ENCODE measurements around the gene ENTR1. TPM values are rescaled to one million over a fixed set of nuclear protein-coding genes. Genes with fewer than 3 reads are reported as not detected.

ENTR1 gene
- total and polyA plus RNA-seq, 4 donors, result 25.5 to 48.4 (median 37.7) TPM

GRCh38 chr9:136353088-136353487 is 57.3 kb downstream of the ENTR1 start:
- no peak overlapping the region for H3K4me3 ChIP-seq
- ATAC-seq (ENCODE audit: insufficient read depth, low FRiP score), result no peak
- TF ChIP-seq CTCF (IDR thresholded peaks at IDR 0.05; ENCODE audit: control extremely low read depth, extremely low read depth), result no peak
- H3K27me3 ChIP-seq (ENCODE audit: control insufficient read depth in 3 of 3, insufficient read depth in 3 of 3, low read length in 2 of 3), result no peaks in the 10 kb centered on the region
- H3K27ac ChIP-seq (ENCODE audit: low read depth in 1 of 2, low read length in 1 of 2), result peak overlapping the region in 1 of 2 donors; percentile 85
- DNase-seq, result no peak
- H3K9ac ChIP-seq (ENCODE audit: insufficient read depth in 1 of 2, low read length in 2 of 2), result no peak overlapping the region
- H3K4me1 ChIP-seq (ENCODE audit: control insufficient read depth in 5 of 5, insufficient read depth in 5 of 5, low read length in 5 of 5), result peaks cover 0 to 20% (median 4%) of the 10 kb centered on the region in 5 donors
- H3K9me3 ChIP-seq (ENCODE audit: control insufficient read depth in 4 of 4, insufficient read depth in 3 of 4, low read length in 3 of 4), result no peaks in the 10 kb centered on the region
- 73 to 85% methylated on average over 11 of the region's 11 CpGs for WGBS, 2 donors
- H3K36me3 ChIP-seq (ENCODE audit: control insufficient read depth in 4 of 4, insufficient read depth in 4 of 4, low read length in 4 of 4), result peaks cover 0 to 26% (median 0%) of the 10 kb centered on the region in 4 donors

- Histone ChIP-seq H3K4me3 (no peak overlapping the region), H3K4me1 (ENCODE audit: control insufficient read depth in 5 of 5, insufficient read depth in 5 of 5, low read length in 5 of 5) (peaks cover 0 to 23% (median 4%) of the 10 kb centered on the region in 5 donors), H3K27ac (ENCODE audit: low read depth in 1 of 2, low read length in 1 of 2) (peak overlapping the region in 1 of 2 donors; percentile 0), H3K27me3 (ENCODE audit: control insufficient read depth in 3 of 3, insufficient read depth in 3 of 3, low read length in 2 of 3) (no peaks in the 10 kb centered on the region), H3K9ac (ENCODE audit: insufficient read depth in 1 of 2, low read length in 2 of 2) (no peak overlapping the region), H3K36me3 (ENCODE audit: control insufficient read depth in 4 of 4, insufficient read depth in 4 of 4, low read length in 4 of 4) (peaks cover 0 to 21% (median 0%) of the 10 kb centered on the region in 4 donors), H3K9me3 (ENCODE audit: control insufficient read depth in 4 of 4, insufficient read depth in 3 of 4, low read length in 3 of 4) (no peaks in the 10 kb centered on the region)
- no peak for TF ChIP-seq CTCF (IDR thresholded peaks at IDR 0.05; ENCODE audit: control extremely low read depth, extremely low read depth)
- DNase-seq (peak; percentile 66 to 84 (median 84)), ATAC-seq (ENCODE audit: insufficient read depth, low FRiP score) (no peak)
- WGBS, 2 donors, result 68 to 86% methylated on average over 16 of the region's 16 CpGs
Observed at GRCh38 chr9:136352682-136353081, 57.7 kb downstream of the ENTR1 start.

Other genes with a start within 250 kb of the ENTR1 start
- gene LHX3, start 205.5 kb downstream of the ENTR1 start, total RNA-seq, result not detected
- gene LHX3, start 205.5 kb downstream of the ENTR1 start, polyA plus RNA-seq, result not detected
- gene QSOX2, start 164.8 kb downstream of the ENTR1 start, total RNA-seq, result 10 to 100 TPM; 10.4 to 12.2 TPM
- gene QSOX2, start 164.8 kb downstream of the ENTR1 start, polyA plus RNA-seq, result 10 to 100 TPM in 1 of 2 donors, 1 to 10 TPM in 1; 4.9 to 10.3 TPM
- gene CCDC187, start 106.5 kb downstream of the ENTR1 start, total RNA-seq, result 10 to 100 TPM; 11.4 to 16.8 TPM
- 1 to 10 TPM; 2.0 to 2.1 TPM for gene CCDC187, start 106.5 kb downstream of the ENTR1 start, polyA plus RNA-seq
- 10 to 100 TPM; 28.5 to 41.6 TPM for gene GPSM1, start 83.1 kb downstream of the ENTR1 start, total RNA-seq
- 10 to 100 TPM; 12.6 to 16.8 TPM for gene GPSM1, start 83.1 kb downstream of the ENTR1 start, polyA plus RNA-seq
- gene DNLZ, start 46.9 kb downstream of the ENTR1 start, total RNA-seq, result 10 to 100 TPM in 1 of 2 donors, 1 to 10 TPM in 1; 7.7 to 34.3 TPM
- 10 to 100 TPM; 13.1 to 20.6 TPM for gene DNLZ, start 46.9 kb downstream of the ENTR1 start, polyA plus RNA-seq
- 10 to 100 TPM in 1 of 2 donors, 1 to 10 TPM in 1; 3.8 to 15.2 TPM for gene CARD9, start 36.9 kb downstream of the ENTR1 start, total RNA-seq
- 10 to 100 TPM in 1 of 2 donors, 1 to 10 TPM in 1; 7.9 to 16.0 TPM for gene CARD9, start 36.9 kb downstream of the ENTR1 start, polyA plus RNA-seq
- 10 to 100 TPM; 12.3 to 12.4 TPM for gene SNAPC4, start 10.4 kb downstream of the ENTR1 start, total RNA-seq
- gene SNAPC4, start 10.4 kb downstream of the ENTR1 start, polyA plus RNA-seq, result 1 to 10 TPM; 6.8 to 7.3 TPM
- gene PMPCA, start within 50 bp of the ENTR1 start, total RNA-seq, result 10 to 100 TPM; 26.5 to 44.0 TPM
- gene PMPCA, start within 50 bp of the ENTR1 start, polyA plus RNA-seq, result 10 to 100 TPM; 36.9 to 46.7 TPM
- gene INPP5E, start 29.2 kb upstream of the ENTR1 start, total RNA-seq, result 10 to 100 TPM in 1 of 2 donors, 1 to 10 TPM in 1; 8.4 to 18.4 TPM
- 1 to 10 TPM; 7.2 to 8.7 TPM for gene INPP5E, start 29.2 kb upstream of the ENTR1 start, polyA plus RNA-seq
- gene SEC16A, start 72.4 kb upstream of the ENTR1 start, total RNA-seq, result 10 to 100 TPM; 44.3 to 78.8 TPM
- gene SEC16A, start 72.4 kb upstream of the ENTR1 start, polyA plus RNA-seq, result 10 to 100 TPM; 44.2 to 49.1 TPM
- gene NOTCH1, start 135.4 kb upstream of the ENTR1 start, total RNA-seq, result 100 to 1,000 TPM in 1 of 2 donors, 10 to 100 TPM in 1; 64.3 to 101 TPM
- 10 to 100 TPM; 23.9 to 24.7 TPM for gene NOTCH1, start 135.4 kb upstream of the ENTR1 start, polyA plus RNA-seq

Data from lung (tissue), 12 donors.